GM23338 (cell line): ENCODE data around the gene PDIA5. TPM values are rescaled to one million over a fixed set of nuclear protein-coding genes. Genes with fewer than 3 reads are reported as not detected.

ENCODE experiments used
- ATAC-seq: fragments of 200-7000 bp; cut with Tn5 transposase; 3 replicates; pipeline ENCODE4 v1.9.1; 2020
- DNase-seq: peaks from one replicate; pipeline ENCODE4 v3.0.0-alpha.2; 2015; ENCODE audit warnings: low spot score
- H2AFZ ChIP-seq: fragments of 200-600 bp; sonication (generic); 2 replicates; pipeline ENCODE4 v1.8.0; 2016; ENCODE audit warnings: antibody characterized with exemption, mild to moderate bottlenecking, moderate library complexity
- H3F3A ChIP-seq: fragments of 200-600 bp; sonication (generic); replicated peaks from 2 replicates; pipeline ENCODE4 v1.8.0; 2017; ENCODE audit warnings: antibody characterized with exemption, mixed run types, low read depth
- H3K27ac ChIP-seq: fragments of 200-600 bp; sonication (generic); 2 replicates; pipeline ENCODE4 v1.6.1; 2016; ENCODE audit warnings: low read depth
- H3K27me3 ChIP-seq: fragments of 200-600 bp; sonication (generic); 2 replicates; pipeline ENCODE4 v1.8.0; 2016; ENCODE audit warnings: mild to moderate bottlenecking, mixed run types, moderate library complexity; ENCODE audit not compliant: insufficient read depth
- H3K36me3 ChIP-seq: fragments of 200-600 bp; sonication (generic); 2 replicates; pipeline ENCODE4 v1.8.0; 2016; ENCODE audit warnings: mild to moderate bottlenecking; ENCODE audit not compliant: insufficient read depth
- H3K4me1 ChIP-seq: fragments of 200-600 bp; sonication (generic); 2 replicates; pipeline ENCODE4 v1.8.0; 2016; ENCODE audit warnings: mild to moderate bottlenecking, moderate library complexity; ENCODE audit not compliant: insufficient read depth
- H3K4me2 ChIP-seq: fragments of 200-600 bp; sonication (generic); 2 replicates; pipeline ENCODE4 v1.7.1; 2017; ENCODE audit warnings: mixed run types
- H3K4me3 ChIP-seq: fragments of 200-600 bp; sonication (generic); 2 replicates; pipeline ENCODE4 v1.6.1; 2016; ENCODE audit warnings: mixed run types
- H3K79me2 ChIP-seq: fragments of 200-600 bp; sonication (generic); replicated peaks from 2 replicates; pipeline ENCODE4 v1.8.0; 2017; ENCODE audit warnings: mild to moderate bottlenecking; ENCODE audit not compliant: insufficient read depth
- H3K9me2 ChIP-seq: fragments of 200-600 bp; sonication (generic); 2 replicates; pipeline ENCODE4 v1.8.0; 2017; ENCODE audit not compliant: insufficient read depth
- H4K20me1 ChIP-seq: fragments of 200-600 bp; sonication (generic); replicated peaks from 2 replicates; pipeline ENCODE4 v1.8.0; 2017; ENCODE audit warnings: mild to moderate bottlenecking; ENCODE audit not compliant: insufficient read depth
- H3K27ac Mint-ChIP-seq: 2 replicates; pipeline ENCODE4 v1.8.0; 2020; ENCODE audit warnings: inconsistent platforms, mild to moderate bottlenecking, moderate library complexity, mixed read lengths
- H3K27me3 Mint-ChIP-seq: 3 replicates; pipeline ENCODE4 v1.8.0; 2022; ENCODE audit warnings: low read depth, mild to moderate bottlenecking, moderate library complexity, mixed read lengths, inconsistent platforms; ENCODE audit not compliant: insufficient read depth, poor library complexity
- H3K36me3 Mint-ChIP-seq: 3 replicates; pipeline ENCODE4 v1.8.0; 2021; ENCODE audit warnings: low read depth, mild to moderate bottlenecking, inconsistent platforms, moderate library complexity, mixed read lengths
- H3K4me1 Mint-ChIP-seq: 3 replicates; pipeline ENCODE4 v1.8.0; 2020; ENCODE audit warnings: mild to moderate bottlenecking, inconsistent platforms, mixed read lengths
- H3K4me3 Mint-ChIP-seq: 3 replicates; pipeline ENCODE4 v1.8.0; 2021; ENCODE audit warnings: moderate library complexity, mild to moderate bottlenecking, inconsistent platforms, mixed read lengths
- H3K9me3 Mint-ChIP-seq: 3 replicates; pipeline ENCODE4 v1.8.0; 2020; ENCODE audit warnings: moderate library complexity, mild to moderate bottlenecking, inconsistent platforms, mixed read lengths
- CREB1 ChIP-seq: fragments of 250-450 bp; sonication (Bioruptor Pico); IDR thresholded peaks from 2 replicates; pipeline ENCODE4 v1.5.0; 2020; ENCODE audit warnings: low read depth, mild to moderate bottlenecking, moderate library complexity
- EZH2 ChIP-seq: fragments of 200-600 bp; sonication (generic); IDR thresholded peaks from one replicate; pipeline ENCODE4 v1.8.0; 2017; ENCODE audit warnings: antibody characterized with exemption, mild to moderate bottlenecking, low read depth; ENCODE audit not compliant: unreplicated experiment
- EZH2phosphoT487 ChIP-seq: fragments of 200-600 bp; sonication (generic); IDR thresholded peaks from one replicate; pipeline ENCODE4 v1.8.1; 2018; ENCODE audit warnings: antibody characterized with exemption; ENCODE audit not compliant: unreplicated experiment
- JUNB ChIP-seq: IDR thresholded peaks from one replicate; pipeline ENCODE4 v1.6.1; 2016; ENCODE audit warnings: antibody characterized with exemption; ENCODE audit not compliant: unreplicated experiment
- NANOG ChIP-seq: IDR thresholded peaks from 2 replicates; pipeline ENCODE4 v1.6.1; 2016; ENCODE audit warnings: antibody characterized with exemption, borderline replicate concordance
- POLR2AphosphoS5 ChIP-seq: IDR thresholded peaks from 2 replicates; pipeline ENCODE4 v1.6.1; 2016; ENCODE audit warnings: antibody characterized with exemption, low read depth
- STAT1 ChIP-seq: IDR thresholded peaks from one replicate; pipeline ENCODE4 v1.6.1; 2016; ENCODE audit warnings: antibody characterized with exemption; ENCODE audit not compliant: unreplicated experiment
- ZNF114 ChIP-seq: fragments of 250-450 bp; sonication (Bioruptor Pico); IDR thresholded peaks from 2 replicates; pipeline ENCODE4 v1.5.0; 2020; ENCODE audit warnings: mild to moderate bottlenecking, moderate library complexity
- ZNF331 ChIP-seq: fragments of 250-450 bp; sonication (Bioruptor Pico); IDR thresholded peaks from 2 replicates; pipeline ENCODE4 v1.5.0; 2020; ENCODE audit warnings: low read depth, mild to moderate bottlenecking, moderate library complexity
- polyA plus RNA-seq: library from polyadenylated mRNA; unstranded; fragments of >200 nt; fragmentation: Nextera tagmentation; extraction: Ambion mirVana; gene quantifications from 2 replicates; pipeline ENCODE4 v1.2.1, GENCODE V29; 2016
- total RNA-seq: library from RNA; depleted of rRNA; stranded (reverse); fragments of >200 nt; shearing (Covaris generic); gene quantifications from 2 replicates; pipeline ENCODE4 v1.2.3, GENCODE V29; 2014
- TF ChIP-seq, protein P1 (sequence below), 2 experiments: fragments of 200-600 bp in 1 of 2; sonication (generic) in 1 of 2; conservative IDR thresholded peaks; 2 replicates each; pipeline versions ENCODE4 v1.5.1 to v1.6.1; 2016 to 2017; ENCODE audit warnings: antibody characterized with exemption in 2 of 2, low read depth in 2 of 2, mild to moderate bottlenecking in 2 of 2, moderate library complexity in 1 of 2
- TF ChIP-seq, protein P2 (sequence below): IDR thresholded peaks from one replicate; pipeline ENCODE4 v1.6.1; 2018; ENCODE audit warnings: antibody characterized with exemption; ENCODE audit not compliant: unreplicated experiment

Gene PDIA5
- total and polyA plus RNA-seq, 2 experiments from 2014 or later, result 22.9 to 28.1 TPM

DNA sequence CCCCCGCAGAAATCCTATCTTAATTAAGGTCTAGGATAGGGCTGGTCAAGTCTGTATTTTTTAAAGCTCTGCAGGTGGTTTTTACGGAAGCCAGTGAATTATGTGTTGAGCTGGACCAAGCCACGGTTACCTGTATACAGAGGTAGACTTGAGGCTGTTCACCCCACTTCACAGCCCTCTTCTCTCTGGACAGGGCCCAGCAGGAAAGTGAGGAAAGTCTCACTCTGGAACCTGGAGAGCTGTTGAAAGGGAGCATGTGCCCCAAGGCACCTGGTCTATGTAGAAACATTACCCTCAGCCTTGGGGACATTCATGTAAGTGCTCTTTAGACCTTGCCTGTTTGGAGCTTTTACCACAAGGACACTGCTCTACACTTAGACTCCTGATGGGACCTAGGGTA, 46.1 kb upstream of the PDIA5 start:
- TF ChIP-seq JUNB, result no peak
- TF ChIP-seq, protein P1, sequence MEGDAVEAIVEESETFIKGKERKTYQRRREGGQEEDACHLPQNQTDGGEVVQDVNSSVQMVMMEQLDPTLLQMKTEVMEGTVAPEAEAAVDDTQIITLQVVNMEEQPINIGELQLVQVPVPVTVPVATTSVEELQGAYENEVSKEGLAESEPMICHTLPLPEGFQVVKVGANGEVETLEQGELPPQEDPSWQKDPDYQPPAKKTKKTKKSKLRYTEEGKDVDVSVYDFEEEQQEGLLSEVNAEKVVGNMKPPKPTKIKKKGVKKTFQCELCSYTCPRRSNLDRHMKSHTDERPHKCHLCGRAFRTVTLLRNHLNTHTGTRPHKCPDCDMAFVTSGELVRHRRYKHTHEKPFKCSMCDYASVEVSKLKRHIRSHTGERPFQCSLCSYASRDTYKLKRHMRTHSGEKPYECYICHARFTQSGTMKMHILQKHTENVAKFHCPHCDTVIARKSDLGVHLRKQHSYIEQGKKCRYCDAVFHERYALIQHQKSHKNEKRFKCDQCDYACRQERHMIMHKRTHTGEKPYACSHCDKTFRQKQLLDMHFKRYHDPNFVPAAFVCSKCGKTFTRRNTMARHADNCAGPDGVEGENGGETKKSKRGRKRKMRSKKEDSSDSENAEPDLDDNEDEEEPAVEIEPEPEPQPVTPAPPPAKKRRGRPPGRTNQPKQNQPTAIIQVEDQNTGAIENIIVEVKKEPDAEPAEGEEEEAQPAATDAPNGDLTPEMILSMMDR (conservative IDR thresholded peaks at IDR 0.05; ENCODE audit: low read depth in 2 of 2), result no peak
- peak overlapping the region; percentile 71 for H3K4me2 ChIP-seq
- Mint-ChIP-seq H3K27ac (peak overlapping the region; percentile 68), H3K36me3 (peaks cover 9% of the 10 kb centered on the region), H3K27me3 (peaks cover 17% of the 10 kb centered on the region), H3K4me1 (peaks cover 54% of the 10 kb centered on the region), H3K9me3 (no peaks in the 10 kb centered on the region), H3K4me3 (peak overlapping the region; percentile 55; the same call in 2 of the 3 replicates)
- DNase-seq (no peak), ATAC-seq (no peak)
- peak overlapping the region; percentile 65; the same call in 1 of the 2 replicates for H3K27ac ChIP-seq
- no peak overlapping the region for H2AFZ ChIP-seq
- H3K79me2 ChIP-seq, result peaks cover 23% of the 10 kb centered on the region
- H3F3A ChIP-seq, result peaks cover 11% of the 10 kb centered on the region; the same call in 1 of the 2 replicates
- H3K9me2 ChIP-seq, result no peaks in the 10 kb centered on the region
- peaks cover 43% of the 10 kb centered on the region for H3K4me1 ChIP-seq
- H3K36me3 ChIP-seq, result no peaks in the 10 kb centered on the region
- H3K27me3 ChIP-seq, result peaks cover 15% of the 10 kb centered on the region
- H4K20me1 ChIP-seq, result no peaks in the 10 kb centered on the region; the same call in none of the 2 replicates
- H3K4me3 ChIP-seq, result peak overlapping the region; percentile 29; the same call in 1 of the 2 replicates

DNA sequence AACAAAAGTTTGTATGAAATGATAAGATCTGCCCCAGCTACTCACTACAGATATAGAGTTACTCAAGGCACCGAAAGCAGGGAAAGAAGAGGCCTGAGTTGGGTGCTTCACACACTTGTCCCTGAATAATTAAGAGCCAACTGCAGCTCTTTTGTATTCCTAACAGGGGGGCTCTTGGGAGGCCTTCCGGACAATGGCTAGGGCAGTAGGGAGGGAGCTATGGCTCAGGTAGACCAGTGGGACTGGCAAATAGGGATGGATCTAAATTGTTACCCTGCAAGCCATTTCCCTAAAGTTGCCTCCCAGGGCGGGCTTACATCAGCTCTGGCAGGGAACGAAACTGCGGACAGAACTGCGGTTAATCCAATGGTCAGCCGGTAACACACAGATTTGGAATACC, 45.4 kb upstream of the PDIA5 start:
- Histone ChIP-seq H3K79me2 (peaks cover 25% of the 10 kb centered on the region), H2AFZ (no peak overlapping the region), H3K4me1 (peaks cover 45% of the 10 kb centered on the region), H3F3A (peaks cover 11% of the 10 kb centered on the region; the same call in 1 of the 2 replicates), H3K36me3 (no peaks in the 10 kb centered on the region), H3K9me2 (no peaks in the 10 kb centered on the region), H3K27ac (peak overlapping the region; percentile 65; the same call in 1 of the 2 replicates), H3K4me2 (peak overlapping the region; percentile 71), H4K20me1 (no peaks in the 10 kb centered on the region; the same call in none of the 2 replicates), H3K27me3 (peaks cover 18% of the 10 kb centered on the region), H3K4me3 (peak overlapping the region; percentile 29; the same call in 1 of the 2 replicates)
- peak overlapping the region; percentile 68 for H3K27ac Mint-ChIP-seq
- H3K4me3 Mint-ChIP-seq, result peak overlapping the region; percentile 55
- TF ChIP-seq JUNB (no peak), NANOG (0 out of 2 replicates have a peak, but pooled peaks have one; percentile 18), EZH2phosphoT487 (no peak)
- DNase-seq (peak; percentile 56), ATAC-seq (peak; percentile 55)
- peaks cover 9% of the 10 kb centered on the region for H3K36me3 Mint-ChIP-seq
- peaks cover 21% of the 10 kb centered on the region for H3K27me3 Mint-ChIP-seq
- no peaks in the 10 kb centered on the region for H3K9me3 Mint-ChIP-seq
- peaks cover 57% of the 10 kb centered on the region for H3K4me1 Mint-ChIP-seq

DNA sequence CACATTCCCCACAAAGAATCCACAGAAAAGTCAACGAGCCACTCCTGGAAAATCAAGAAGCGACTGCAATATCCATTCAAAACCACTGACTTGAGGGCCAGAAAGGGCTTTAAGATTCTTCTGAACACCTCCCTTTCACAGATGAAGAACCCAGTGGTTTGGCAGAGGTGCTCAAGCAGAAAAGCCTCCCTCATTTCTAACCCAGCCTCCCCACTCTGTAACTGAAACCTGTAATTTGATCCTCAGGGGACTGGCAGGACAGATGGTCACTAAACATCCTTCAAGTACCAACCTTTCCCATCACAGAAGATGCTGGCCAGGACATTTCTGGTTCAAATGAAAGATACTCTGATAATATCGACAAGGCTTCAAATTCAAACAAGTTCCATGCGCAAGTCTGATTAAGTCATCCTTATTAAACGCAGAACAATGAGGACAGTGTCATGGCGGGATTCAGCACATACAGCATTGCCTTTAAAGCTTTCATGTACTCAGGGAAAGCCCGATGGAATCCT, 44.8 kb upstream of the PDIA5 start:
- Histone ChIP-seq H3K4me1 (peaks cover 45% of the 10 kb centered on the region), H4K20me1 (no peaks in the 10 kb centered on the region; the same call in none of the 2 replicates), H3K27ac (peak overlapping the region; percentile 65; the same call in 1 of the 2 replicates), H3K36me3 (no peaks in the 10 kb centered on the region), H2AFZ (no peak overlapping the region), H3F3A (peaks cover 11% of the 10 kb centered on the region; the same call in 1 of the 2 replicates), H3K4me2 (peak overlapping the region; percentile 71), H3K79me2 (peaks cover 25% of the 10 kb centered on the region), H3K4me3 (peak overlapping the region; percentile 29; the same call in 1 of the 2 replicates), H3K27me3 (peaks cover 18% of the 10 kb centered on the region), H3K9me2 (no peaks in the 10 kb centered on the region)
- Mint-ChIP-seq H3K27me3 (peaks cover 21% of the 10 kb centered on the region), H3K4me1 (peaks cover 57% of the 10 kb centered on the region), H3K36me3 (peaks cover 9% of the 10 kb centered on the region), H3K4me3 (peak overlapping the region; percentile 55), H3K9me3 (no peaks in the 10 kb centered on the region), H3K27ac (no peak overlapping the region; the same call in 1 of the 2 replicates)
- DNase-seq (peak; percentile 53), ATAC-seq (peak; percentile 3; the same call in 1 of the 3 replicates)
- no peak for TF ChIP-seq STAT1
- no peak for TF ChIP-seq JUNB
- no peak for TF ChIP-seq ZNF331 (CRISPR knock-in tag)
- TF ChIP-seq POLR2AphosphoS5, result no peak
- TF ChIP-seq, protein P2, sequence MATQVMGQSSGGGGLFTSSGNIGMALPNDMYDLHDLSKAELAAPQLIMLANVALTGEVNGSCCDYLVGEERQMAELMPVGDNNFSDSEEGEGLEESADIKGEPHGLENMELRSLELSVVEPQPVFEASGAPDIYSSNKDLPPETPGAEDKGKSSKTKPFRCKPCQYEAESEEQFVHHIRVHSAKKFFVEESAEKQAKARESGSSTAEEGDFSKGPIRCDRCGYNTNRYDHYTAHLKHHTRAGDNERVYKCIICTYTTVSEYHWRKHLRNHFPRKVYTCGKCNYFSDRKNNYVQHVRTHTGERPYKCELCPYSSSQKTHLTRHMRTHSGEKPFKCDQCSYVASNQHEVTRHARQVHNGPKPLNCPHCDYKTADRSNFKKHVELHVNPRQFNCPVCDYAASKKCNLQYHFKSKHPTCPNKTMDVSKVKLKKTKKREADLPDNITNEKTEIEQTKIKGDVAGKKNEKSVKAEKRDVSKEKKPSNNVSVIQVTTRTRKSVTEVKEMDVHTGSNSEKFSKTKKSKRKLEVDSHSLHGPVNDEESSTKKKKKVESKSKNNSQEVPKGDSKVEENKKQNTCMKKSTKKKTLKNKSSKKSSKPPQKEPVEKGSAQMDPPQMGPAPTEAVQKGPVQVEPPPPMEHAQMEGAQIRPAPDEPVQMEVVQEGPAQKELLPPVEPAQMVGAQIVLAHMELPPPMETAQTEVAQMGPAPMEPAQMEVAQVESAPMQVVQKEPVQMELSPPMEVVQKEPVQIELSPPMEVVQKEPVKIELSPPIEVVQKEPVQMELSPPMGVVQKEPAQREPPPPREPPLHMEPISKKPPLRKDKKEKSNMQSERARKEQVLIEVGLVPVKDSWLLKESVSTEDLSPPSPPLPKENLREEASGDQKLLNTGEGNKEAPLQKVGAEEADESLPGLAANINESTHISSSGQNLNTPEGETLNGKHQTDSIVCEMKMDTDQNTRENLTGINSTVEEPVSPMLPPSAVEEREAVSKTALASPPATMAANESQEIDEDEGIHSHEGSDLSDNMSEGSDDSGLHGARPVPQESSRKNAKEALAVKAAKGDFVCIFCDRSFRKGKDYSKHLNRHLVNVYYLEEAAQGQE, result no peak
- TF ChIP-seq CREB1 (CRISPR knock-in tag), result no peak
- no peak for TF ChIP-seq ZNF114
- TF ChIP-seq EZH2, result no peak
